ENCODE measurements around the gene THBS3.
A peak's percentile ranks its signal among the peaks of the same experiment; 100 is the strongest.
"Not testable (repeated sequence)": the region's sequence is repeated elsewhere in the genome, so short reads cannot be mapped to it uniquely, and the experiment has no call there.

Gene THBS3

GRCh38 chr1:155206891-155207805 lies 549 bp downstream of the THBS3 start:
- DNase-seq = peak; percentile 97

DNA sequence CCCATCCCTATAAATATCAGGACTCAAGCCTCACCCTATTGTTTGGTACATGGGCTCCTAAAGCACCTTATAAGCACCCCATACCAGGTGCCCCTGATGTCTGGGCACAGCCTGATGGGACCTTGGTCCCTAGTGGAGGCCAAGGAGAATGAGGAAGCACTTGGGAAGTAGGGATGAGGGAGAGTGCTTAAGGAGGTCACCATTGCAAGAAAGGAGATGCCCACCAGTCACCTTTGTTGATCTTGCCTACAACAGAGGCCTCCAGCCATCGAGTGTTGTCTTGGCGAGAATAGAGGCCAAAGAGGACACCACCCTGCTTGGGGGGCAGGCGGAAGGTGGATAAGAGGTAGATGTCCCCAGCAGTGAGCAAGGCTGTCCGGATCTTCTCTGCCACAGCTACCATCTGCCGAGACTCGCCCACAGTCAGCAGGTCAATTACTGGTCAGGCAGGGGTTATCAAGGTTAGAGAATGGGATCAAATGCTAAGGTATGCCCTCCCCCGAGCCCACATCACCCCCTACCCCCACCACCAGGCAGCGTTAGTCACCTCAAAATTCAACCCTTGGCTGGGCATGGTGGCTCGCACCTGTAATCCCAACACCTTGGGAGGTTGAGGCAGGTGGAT lies 1.6 kb downstream of the THBS3 start:
- no peak for DNase-seq

DNA sequence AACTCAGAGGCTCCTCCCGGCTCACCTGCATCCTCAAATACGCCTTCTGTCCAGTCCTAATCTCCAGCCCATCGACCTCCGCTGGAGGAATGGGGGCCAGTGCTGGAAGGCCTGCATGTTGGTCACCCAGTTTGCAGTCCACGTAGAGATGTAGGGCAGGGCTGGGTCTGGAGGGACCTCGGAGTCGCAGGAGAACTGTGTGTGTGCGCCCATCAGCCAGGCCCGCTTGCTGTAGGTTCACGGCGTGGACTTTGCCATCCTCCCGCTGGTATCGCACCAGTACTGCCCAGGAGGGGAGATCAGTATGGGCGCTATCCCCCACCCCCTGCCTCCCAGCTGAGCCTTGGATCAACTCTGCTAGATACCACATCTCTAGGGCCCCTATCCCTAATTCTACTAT lies 2.7 kb downstream of the THBS3 start:
- DNase-seq = no peak

DNA sequence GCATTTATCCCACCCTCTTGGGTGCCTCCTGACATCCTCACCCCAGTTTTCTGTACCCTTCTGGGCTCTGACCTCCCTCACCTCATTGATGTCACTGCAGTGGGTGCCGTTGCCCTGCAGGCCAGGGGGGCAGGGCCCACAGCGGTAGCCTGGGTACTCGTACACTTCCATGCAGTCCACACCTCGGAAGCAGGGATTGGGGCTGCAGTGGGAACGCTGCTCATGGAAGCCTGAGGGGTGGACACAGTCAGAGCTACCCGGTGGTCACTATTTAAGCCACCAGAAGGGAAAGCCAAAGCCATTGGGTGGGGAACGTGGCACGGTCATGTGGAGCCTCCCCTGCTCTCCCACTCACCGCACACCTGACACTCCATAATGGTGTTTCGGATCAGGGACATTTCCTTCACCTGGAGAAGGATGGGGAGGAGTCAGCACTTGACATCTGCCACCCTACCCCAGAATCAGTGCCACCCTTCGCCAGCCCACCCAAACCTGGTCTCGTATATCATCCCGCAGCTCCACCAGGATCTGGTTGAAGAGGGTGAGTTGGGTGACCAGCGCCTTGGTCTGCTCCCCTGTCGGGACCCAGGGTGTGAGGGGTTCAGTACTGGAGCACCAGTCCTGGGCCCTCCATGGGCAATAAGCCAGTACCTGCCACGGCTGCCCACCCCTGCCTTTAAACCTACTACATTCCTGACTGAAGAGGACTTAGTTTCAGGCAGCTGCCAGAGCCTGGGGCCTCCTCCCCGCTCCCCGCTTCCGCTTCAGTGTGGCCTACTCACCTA lies 4.8 kb downstream of the THBS3 start:
- no peak for DNase-seq

DNA sequence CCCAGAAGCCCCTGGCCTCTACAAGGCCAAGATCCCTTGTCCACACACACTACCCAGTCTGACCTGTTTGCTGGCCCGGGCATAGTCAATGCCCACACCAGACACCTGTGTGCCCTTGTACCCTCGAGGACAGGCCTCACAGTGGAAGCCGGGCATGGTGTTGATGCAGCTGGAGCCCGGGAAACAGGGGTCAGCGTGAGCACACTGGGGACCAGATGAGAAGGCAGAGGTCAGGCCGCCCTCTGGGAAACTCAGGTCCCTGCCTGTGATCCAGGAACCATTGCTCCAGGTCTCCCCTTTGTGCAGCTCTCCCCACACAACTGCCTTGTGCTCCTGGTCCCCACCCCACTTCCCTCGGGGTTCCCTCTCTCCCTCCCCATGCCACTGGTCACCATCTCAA lies 5.5 kb downstream of the THBS3 start:
- no peak for DNase-seq

- DNase-seq = no peak
Measured at GRCh38 chr1:155200920-155201319, 6.8 kb downstream of the THBS3 start.

- no peak for DNase-seq
Measured at GRCh38 chr1:155199792-155200191, 7.9 kb downstream of the THBS3 start.

GRCh38 chr1:155198547-155198906 lies 9.2 kb downstream of the THBS3 start:
- no peak for DNase-seq

- no peak for DNase-seq
Measured at GRCh38 chr1:155197901-155198546, 9.7 kb downstream of the THBS3 start.

DNA sequence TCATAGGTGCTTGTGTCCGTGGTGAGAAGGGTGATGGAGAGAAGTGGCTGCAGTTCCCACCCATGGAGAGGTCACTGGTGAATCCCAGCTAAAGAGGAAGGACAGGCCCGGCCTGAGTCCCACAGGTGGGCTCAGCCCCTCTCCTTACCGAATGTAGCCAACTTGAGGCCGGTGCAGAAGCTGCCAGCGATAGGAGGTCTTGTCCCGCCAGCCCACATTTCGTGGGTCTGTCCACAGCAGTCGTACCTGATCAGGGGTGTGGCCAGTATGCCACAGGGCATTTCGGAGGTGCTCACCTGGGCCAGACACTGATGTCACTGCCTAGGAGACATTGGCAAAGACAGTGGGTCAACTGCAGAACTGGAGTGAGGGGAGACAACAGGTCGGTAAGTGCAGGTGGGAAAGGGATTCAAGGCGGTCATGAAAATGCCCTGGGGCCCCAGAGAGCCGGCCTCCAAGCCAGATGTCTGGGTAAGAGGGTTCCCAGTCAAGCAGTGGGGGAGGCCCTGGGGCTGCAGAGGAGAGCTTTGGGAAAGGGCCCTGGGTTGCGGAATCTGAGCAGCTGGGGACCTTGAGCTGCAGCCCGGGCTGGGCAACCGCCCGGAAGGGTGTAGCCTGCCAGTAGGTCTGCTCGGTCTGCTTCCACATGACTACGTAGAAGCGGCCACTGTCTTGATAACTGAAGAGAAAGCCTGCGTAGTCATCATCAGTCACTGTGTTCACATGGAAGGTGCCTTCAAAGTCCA lies 10.6 kb downstream of the THBS3 start:
- DNase-seq = no peak

DNA sequence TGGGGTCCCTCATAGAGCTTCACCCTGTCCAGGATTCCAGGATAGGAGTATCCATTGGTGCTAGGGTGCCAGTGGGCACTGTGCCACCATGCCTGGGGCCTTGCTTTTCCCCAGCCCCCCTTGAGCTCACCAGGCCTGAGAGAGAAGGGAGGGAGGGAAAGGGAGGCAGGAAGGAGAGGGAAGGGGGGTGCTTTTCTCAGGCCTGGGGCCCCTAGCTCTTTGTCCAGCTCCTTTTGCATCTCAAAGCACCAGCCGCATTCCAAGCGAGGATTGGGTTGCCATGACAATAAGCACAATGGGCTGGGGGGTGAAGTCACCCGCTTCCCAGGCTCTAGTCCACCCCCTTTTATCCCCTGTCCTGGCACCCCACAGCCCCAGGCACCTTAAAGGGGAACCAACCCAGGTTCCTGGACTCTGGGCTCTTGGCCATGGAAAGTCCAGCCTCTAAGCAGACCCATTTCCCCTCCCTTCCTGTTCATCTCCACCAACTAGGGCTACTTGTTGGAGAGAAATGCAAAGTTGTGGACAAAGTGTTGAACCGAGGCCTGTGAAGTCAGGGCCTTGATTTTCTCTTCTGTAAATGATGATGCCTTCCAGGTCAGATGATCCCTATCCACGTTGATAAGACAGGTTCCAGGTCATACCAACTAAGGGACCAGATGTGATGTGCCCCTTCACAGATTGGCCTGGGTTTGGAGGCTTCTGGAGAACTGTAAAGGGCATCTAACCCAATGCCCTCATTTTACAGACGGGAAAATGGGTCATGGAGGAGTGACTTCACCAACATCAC lies 11.4 kb downstream of the THBS3 start:
- no peak for DNase-seq

DNA sequence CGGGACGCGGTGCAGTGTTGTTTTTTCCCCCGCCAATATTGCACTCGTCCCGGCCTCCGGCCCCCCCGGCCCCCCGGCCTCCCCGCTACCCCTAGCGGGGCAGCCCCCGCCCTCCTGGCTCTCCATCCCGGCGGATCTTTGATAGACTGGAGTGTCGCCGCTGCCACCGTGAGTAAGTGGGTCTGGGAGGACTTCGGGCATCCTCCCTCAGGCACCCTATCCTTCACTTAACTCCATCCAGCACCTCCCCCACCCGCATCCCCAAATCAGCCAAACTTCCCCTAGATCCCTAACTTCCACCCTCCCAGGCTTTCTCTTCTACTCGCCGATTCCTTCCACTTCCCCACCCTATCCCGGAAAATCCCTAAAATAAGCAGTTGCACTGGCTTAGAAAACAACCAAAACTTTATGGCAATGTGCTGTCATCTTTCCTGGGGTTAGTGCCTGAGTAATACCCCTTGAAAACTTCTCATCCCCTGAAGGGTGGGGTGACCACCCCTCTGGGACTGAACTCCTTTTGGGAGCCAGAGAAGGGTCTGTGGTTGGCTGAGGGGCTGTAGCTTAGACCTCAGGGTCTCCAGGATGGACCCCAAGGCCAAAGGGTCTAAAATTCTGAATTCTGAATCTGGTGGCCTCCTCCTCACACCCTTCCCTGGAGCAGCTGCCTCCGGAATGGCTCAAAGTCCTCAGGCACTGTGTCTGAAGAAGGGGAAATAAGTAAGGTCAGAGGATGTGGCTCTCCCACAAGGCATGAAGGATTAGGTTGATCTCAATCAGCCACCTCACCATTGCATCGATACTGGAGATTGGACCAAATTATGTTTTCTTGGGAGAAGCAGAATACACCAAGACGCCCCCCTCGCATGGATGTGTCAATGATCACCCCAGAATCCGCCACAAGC lies 12.2 kb downstream of the THBS3 start:
- no peak for DNase-seq

- DNase-seq = not testable (repeated sequence)
Measured at GRCh38 chr1:155193991-155194240, 13.8 kb downstream of the THBS3 start.

DNA sequence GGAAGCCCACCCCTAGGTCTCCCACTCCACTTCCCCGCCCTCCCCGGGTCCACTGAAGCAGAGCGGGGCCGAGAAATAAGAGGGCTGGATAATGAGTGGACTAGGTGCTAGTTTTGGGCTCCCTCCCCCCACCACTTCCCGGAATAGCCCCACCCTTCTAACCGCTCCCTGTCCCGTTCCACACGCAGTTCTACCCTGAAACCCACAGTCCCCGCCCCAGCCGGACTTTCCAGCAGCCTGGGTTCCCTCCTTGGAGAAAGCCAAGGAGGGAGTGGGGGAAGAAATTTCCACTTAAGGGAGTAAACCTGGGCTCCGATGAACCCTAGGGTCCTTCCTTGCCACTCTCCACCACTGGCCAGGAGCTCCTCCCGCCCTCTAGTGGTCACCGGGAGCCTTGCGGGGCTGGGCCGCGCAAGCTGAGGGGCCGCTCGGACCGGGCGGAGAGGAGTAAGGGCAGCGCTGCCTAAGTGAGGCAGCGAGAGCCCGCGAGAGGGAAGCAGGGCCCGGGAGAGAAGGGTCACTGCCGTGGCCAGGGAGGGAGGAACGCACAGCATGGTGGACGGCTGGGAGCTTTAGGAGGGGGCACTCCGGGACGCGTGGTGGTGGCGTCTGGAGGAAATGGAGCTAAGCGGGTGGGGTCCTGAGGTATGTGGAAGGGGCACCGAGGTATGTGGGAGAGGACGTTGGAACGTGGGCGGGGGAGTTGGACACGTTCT lies 14.3 kb downstream of the THBS3 start:
- DNase-seq = peak; percentile 79

DNA sequence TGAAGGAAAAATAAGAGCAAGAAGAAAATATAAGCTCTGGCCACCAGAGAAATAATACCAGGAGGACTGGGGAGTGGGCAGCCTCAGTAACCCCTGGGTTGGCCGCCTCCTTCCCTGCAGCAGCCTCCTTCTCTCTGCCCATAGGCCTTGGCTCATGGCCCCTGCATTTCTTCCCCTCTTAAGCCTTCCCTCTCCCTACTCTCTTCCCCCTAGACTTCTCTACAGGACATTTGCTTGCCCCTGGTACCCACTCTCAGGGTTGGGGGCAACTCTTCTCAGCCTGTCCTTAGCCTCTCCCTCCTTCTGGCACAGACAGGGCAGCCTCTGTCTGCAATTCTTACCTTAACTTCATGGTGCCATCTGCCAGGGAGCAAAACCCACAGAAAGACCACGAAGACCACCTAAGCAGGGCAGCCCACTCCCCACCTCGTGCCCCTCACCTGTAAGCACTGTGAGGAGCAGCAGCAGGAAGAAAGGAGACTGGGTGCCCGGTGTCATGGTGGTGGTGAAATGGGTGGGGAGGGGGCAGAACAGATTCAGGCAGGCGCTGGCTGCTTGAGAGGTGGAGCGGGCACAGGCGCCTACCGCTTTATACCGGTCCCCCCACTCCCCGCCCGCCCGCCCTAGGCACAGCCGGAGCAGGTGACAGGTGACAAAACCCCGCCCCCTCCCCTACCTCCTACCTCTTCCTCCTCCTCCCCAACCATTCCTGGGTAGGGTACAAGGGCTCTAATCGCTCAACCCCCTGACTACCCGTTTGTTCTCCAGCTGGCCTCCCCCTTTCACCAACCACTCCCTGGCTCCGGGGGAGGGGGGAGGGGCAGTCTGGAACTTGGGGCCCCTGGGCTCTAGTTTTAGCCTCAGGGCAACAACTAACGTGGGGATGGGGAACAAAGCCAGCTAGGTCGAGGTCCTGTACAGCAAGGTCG lies 15.1 kb downstream of the THBS3 start:
- DNase-seq = no peak

- no peak for DNase-seq
Measured at GRCh38 chr1:155191904-155192303, 15.8 kb downstream of the THBS3 start.

- not testable (repeated sequence) for DNase-seq
Measured at GRCh38 chr1:155189926-155190325, 17.8 kb downstream of the THBS3 start.

DNA sequence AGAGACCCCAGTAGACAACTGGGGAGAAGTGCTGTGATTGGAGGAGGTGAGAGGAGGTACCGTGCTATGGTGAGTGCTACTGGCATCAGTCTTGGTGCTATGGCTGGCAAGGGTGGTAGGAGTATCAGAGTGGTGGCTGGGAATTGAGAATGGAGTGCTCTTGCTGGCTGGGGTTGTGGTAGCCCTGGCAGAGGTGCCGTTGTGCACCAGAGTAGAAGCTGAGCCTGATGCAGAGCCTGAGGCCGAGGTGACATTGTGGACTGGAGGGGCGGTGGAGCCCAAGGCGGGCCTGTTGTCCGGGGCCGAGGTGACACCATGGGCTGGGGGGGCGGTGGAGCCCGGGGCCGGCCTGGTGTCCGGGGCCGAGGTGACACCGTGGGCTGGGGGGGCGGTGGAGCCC lies 19.4 kb downstream of the THBS3 start:
- no peak for DNase-seq

GRCh38 chr1:155187456-155187891 lies 20.2 kb downstream of the THBS3 start:
- DNase-seq = no peak

Data from NCI-H1694 (cell line).